ENCODE results near the gene B4GALT6.

DNA sequence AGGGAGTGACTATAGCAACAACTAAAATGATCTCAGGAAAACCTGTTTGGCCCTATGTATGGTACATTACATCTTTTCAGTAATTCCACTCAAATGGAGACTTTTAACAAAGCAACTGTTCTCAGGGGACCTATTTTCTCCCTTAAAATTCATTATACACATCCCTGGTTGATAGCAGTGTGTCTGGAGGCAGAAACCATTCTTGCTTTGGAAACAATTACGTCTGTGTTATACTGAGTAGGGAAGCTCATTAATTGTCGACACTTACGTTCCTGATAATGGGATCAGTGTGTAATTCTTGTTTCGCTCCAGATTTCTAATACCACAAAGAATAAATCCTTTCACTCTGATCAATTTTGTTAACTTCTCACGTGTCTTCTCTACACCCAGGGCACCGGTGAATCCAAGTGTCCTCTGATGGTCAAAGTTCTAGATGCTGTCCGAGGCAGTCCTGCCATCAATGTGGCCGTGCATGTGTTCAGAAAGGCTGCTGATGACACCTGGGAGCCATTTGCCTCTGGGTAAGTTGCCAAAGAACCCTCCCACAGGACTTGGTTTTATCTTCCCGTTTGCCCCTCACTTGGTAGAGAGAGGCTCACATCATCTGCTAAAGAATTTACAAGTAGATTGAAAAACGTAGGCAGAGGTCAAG lies 91.7 kb downstream of the B4GALT6 start:
- TF ChIP-seq, protein P1, sequence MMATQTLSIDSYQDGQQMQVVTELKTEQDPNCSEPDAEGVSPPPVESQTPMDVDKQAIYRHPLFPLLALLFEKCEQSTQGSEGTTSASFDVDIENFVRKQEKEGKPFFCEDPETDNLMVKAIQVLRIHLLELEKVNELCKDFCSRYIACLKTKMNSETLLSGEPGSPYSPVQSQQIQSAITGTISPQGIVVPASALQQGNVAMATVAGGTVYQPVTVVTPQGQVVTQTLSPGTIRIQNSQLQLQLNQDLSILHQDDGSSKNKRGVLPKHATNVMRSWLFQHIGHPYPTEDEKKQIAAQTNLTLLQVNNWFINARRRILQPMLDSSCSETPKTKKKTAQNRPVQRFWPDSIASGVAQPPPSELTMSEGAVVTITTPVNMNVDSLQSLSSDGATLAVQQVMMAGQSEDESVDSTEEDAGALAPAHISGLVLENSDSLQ (IDR thresholded peaks at IDR 0.05), result no peak
- TF ChIP-seq ELF4 (IDR thresholded peaks at IDR 0.05) (no peak), FOXA1 (IDR thresholded peaks at IDR 0.05) (no peak), FOXK2 (IDR thresholded peaks at IDR 0.05) (no peak), BHLHE40 (IDR thresholded peaks at IDR 0.05; ENCODE audit: borderline replicate concordance) (no peak), HDGF (IDR thresholded peaks at IDR 0.05; ENCODE audit: borderline replicate concordance) (no peak), L3MBTL2 (conservative IDR thresholded peaks at IDR 0.05) (no peak), NFRKB (IDR thresholded peaks at IDR 0.05) (no peak), SP1 (IDR thresholded peaks at IDR 0.05) (no peak), ARNT (IDR thresholded peaks at IDR 0.05) (no peak), FOXM1 (IDR thresholded peaks at IDR 0.05; ENCODE audit: borderline replicate concordance) (no peak), ZNF384 (IDR thresholded peaks at IDR 0.05) (no peak)
